ENCODE measurements around the gene TTC9C.
"Not testable (repeated sequence)": the region's sequence is repeated elsewhere in the genome, so short reads cannot be mapped to it uniquely, and the experiment has no call there.

TTC9C gene, protein sequence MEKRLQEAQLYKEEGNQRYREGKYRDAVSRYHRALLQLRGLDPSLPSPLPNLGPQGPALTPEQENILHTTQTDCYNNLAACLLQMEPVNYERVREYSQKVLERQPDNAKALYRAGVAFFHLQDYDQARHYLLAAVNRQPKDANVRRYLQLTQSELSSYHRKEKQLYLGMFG

DNA sequence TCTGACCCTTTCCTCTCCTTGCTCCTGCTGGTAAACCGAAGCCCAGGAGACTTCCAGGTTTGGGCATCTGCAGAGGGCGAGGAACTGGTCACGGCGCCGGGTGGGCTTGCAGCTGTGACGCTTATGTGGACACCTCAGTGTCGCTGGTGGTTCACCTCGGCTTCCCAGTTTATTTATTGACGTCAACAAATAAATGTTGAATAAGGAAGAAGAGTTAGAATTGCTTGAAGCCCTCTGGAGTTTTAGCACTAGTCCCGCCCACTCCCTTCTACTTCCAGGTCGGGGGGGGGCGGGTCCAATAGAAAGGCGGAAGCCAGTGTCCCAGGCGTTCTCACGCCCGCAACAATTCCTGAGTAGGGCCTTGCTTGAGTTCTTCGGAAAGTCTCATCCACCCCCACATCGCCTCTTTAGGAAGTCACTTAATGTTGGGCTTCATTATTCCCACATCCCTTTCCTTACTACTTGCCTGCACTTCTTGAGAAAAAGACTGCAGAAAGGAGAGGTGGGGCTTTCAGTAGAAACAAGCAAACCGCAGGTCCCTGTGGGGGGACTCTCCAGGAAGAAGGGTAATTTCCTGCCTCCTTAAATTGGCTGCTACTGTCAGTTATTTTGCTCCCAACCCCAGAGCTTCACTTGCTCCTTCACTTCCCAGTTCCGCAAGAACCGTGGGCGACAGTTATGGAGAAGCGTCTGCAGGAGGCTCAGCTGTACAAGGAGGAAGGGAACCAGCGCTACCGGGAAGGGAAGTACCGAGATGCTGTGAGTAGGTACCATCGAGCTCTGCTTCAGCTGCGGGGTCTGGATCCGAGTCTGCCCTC is at the start of gene TTC9C:
TTC9C (plus strand) TSS at position 316 of the 818 bp plus-strand sequence; CDS start at position 679, 363 bp downstream.
- in situ Hi-C loops (cut with MboI; ENCODE audit: low sequenced_read_pairs) = no loop called here

DNA sequence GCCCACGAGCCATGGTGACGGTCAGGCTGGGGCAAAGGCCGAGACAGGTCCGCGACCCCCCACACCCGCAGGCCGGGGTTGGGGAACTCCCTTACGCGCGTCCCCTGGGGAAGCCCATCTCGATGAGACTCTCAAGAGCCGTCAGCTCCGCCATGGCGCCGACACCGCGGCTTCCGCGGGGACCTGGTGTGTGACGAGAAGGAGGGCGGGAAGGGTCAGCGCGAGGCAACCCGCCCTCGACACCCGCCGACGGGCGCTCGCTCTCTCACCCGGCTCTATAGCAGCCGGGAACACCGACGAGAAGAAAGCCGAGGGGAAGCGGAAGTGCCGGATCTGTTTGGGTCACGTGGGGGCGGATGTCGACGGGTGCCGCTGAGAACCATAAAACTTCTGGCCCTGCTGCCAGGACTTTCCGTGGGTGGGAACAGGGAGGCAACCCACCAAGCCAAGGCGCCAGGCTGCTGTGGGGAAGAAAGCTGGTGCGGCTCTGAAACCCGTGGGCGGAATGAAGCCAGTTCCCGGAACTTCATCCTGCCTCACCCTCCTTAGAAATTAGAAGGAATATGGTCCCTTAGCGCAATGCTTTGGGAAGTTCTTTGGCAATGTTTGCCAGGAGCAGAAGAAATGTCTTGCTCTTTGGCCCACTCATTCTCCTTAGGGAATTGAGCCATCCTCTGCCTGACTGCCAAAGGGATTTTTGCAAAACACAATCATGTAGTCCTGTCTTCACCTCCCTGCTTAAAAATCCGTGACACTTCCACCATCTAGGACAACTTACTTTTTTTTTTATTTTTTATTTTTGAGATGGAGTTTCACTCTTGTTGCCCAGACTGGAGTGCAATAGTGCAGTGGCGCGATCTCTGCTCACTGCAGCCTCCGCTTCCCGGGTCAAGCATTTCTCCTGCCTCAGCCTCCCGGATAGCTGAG is 49.3 kb upstream of the TTC9C start, which contains the start of gene UBXN1:
UBXN1 (minus strand) TSS at position 304 of the 927 bp plus-strand sequence; CDS start at position 154, 150 bp downstream.
- in situ Hi-C loops (cut with MboI; ENCODE audit: low sequenced_read_pairs) = no loop called here

DNA sequence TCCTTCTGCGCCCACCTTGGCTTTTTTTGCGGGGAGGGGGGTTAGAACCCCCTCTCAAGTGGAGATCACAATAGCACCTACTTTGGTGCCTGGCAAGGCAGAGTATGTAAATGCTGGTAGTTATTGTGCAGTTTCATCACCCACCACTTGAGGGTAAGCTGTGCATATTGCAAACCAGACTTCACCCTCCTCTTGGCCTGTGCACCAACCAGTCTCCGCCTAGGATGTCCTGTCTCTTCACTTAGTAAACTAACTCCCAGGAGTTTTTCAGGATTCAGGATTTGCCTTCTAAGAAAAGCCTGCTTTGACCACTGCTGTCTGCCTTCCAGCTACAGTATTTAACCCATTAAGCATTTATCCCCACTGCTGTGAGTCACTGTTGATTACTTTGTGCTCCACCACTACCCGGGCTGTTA is 47.5 kb upstream of the TTC9C start:
- in situ Hi-C loops (cut with MboI; ENCODE audit: low sequenced_read_pairs) = no loop called here

DNA sequence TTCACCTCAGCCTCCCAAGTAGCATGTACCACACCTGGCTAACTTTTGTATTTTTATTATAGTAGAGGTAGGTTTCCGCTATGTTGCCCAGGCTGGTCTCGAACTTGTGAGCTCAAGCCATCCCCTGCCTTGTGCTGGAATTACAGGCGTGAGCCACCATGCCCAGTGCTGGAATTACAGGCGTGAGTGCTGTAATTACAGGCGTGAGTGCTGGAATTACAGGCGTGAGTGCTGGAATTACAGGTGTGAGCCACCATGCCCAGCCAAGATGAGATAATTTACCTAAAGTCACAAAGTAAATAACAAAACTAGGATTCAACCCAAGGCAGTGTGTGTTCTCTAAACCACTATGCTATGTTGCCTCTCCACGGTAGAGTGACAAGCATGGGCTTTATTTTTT is 45.8 kb upstream of the TTC9C start:
- in situ Hi-C loops (cut with MboI; ENCODE audit: low sequenced_read_pairs) = no loop called here

DNA sequence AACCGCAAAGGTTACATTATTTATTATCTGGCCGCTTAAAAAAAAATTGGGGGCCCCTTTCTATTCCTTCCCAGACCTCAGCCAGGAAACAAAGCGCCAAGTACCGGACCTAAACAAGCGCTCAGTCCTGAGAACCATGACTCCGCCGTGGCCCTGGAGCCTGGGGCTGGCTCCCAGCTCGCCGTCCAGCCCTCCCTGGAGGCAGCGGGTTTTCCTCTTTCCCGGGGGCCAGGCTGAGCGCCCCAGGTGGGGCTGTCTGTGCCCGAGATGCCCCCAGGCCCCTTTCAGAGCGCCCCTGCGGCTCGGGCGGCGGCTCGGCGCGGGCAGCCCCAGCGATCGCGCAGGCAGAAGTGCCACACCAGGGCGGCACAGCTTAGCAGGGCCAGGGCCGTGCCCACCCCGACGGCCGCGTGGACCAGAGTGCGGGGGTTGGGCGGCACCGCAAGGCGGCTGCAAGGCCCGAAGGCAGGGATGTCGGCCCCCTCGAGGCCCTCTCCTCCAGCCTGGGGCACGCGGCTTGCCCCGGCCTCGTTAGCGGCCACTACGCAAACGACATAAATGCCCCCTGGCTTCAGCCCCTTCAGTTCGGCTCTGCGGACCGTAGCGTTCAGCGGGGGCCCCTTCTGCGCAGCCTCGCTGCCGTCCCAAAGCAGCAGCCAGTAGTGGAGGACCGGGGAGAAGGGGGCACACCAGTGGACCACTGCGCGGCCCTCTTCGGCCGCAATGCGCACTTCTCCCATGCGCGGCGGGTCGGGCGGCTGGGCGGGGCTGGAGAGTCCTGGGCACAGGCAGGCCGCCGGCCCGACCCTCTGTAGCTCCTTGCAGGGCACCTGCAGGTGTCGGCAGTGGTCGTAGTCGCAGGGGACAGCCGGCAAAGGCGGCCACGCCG is 40.5 kb upstream of the TTC9C start:
- in situ Hi-C loops (cut with MboI; ENCODE audit: low sequenced_read_pairs) = no loop called here

DNA sequence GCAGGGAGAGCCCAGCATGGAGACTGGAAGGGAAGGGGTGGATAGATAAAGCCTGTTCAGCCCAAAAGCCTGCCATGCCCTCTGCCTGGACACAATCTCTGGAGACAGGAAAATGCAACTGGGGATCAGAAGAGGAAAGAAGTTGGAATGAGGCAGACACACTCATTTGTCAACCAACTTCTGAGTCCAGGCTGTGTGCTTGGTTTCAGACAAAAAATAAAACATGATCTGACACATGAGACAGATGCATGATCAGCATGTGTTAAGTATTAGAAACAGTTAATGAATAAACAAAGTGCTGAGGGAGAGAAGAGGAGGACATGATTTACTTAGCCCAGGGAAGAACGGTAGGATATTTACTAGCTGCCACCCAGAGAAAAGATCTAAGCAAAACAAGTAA is 39.8 kb upstream of the TTC9C start:
- in situ Hi-C loops (cut with MboI; ENCODE audit: low sequenced_read_pairs) = no loop called here

DNA sequence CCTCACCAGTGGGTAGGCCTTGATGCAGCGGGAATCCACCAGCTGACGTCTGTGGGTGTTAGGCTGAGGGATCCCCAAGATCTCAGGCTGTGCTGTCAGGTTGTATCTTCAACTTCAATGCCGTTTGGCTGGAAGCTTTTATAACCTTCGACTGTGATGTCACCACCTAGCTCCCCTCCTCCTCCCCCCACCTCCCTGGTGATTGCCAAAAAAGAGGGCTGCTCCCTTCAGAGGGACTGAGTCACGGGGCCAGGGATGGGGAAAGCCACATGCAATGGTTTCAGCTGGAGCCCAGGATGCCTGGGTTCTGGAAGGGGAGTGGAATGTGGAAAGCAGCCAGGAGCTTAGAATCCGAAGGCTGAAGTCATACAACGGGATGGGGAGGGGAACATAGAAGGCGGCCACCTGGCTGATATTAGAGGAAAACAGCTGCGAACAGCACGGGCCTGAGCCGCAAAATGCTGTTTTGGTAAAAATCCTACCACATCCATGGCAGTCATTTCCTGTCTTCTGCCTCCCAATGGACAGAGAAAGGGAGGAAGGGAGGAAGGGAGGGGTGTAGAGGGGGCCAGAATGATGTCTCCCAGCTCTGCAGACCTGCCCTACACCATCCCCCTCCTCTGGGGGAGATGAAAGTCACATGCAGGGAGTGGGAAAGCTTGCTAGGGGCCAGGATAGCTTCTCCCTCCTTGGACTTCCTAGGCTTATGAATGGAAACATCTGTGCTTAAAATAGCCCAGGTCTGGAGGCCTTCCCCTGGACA is 38.7 kb upstream of the TTC9C start, which contains the start of gene LRRN4CL:
LRRN4CL (minus strand) TSS at position 110 of the 763 bp plus-strand sequence. CDS start 1,022 bp downstream, outside the sequence.
- in situ Hi-C loops (cut with MboI; ENCODE audit: low sequenced_read_pairs) = loop anchor here (10.0 kb wide), 2 partner anchors 95 to 295 kb away; partner anchors contain the start of gene TUT1

DNA sequence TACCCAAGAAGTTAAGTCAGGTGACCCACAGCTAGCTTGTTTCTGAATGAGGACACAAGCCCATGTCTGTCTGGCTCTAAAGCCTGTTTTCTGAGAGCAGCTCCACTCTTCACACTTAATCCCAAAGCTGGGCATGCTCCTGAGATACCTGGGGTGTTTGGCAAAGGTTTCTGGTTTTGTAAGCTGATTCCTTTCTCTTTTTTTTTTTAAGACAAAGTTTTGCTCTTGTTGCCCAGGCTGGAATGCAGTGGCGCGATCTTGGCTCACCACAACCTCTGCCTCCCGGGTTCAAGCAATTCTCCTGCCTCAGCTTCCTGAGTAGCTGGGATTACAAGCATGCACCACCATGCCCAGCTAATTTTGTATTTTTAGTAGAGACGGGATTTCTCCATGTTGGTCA is 34.7 kb upstream of the TTC9C start:
- in situ Hi-C loops (cut with MboI; ENCODE audit: low sequenced_read_pairs) = loop anchor here (10.0 kb wide), 2 partner anchors 99 to 299 kb away; partner anchors contain the start of gene TUT1

DNA sequence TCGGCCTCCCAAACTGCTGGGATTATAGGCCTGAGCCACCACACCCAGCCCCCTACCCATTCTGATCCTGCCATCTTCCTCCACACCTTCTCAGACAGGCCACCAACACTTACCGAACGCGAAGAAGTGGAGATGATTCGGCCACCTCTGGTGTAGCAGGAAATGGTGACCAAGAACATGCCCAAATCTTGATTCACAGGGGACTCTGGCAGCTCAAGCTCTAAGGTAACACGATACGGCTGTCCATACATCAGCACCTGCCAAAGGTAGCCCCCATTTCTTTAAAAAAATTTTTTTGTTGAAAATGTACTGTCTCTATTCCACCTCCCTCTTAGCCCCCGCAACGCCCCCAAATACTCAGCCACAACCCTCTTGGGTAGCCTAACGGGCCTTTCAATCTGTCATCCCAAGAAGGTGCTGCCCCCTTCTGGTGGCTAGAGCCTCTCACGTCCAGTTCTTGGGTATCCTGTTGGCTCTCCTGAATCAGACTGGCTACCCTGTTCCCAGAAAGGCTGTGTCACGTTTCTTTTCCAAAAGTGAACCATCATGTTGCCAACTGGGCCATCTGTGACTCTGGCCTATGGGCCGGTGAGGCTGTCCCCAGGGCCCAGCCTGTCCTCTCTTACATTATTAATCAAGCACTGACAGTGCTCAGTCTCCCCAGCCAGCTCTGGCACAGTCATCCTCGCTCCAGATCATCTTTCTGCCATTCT is 33.7 kb upstream of the TTC9C start:
- in situ Hi-C loops (cut with MboI; ENCODE audit: low sequenced_read_pairs) = loop anchor here (10.0 kb wide), 2 partner anchors 100 to 300 kb away; partner anchors contain the start of gene TUT1

DNA sequence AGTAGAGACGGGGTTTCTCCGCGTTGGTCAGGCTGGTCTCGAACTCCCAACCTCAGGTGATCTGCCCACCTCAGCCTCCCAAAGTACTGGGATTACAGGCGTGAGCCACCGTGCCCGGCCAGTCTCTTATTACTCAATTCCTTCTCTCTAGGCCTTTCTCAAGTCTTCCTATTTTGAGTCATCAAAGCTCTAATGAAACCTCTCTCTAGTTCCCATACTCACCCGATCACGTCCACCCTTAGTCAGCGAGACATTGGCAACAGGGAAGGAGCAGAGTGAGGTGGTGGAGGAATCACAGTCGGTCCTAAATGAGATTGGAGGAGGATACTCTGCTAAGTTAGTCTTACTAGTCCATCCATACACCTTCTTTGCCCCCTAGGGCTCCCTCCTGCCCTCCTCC is 26.0 kb upstream of the TTC9C start:
- in situ Hi-C loops (cut with MboI; ENCODE audit: low sequenced_read_pairs) = no loop called here

DNA sequence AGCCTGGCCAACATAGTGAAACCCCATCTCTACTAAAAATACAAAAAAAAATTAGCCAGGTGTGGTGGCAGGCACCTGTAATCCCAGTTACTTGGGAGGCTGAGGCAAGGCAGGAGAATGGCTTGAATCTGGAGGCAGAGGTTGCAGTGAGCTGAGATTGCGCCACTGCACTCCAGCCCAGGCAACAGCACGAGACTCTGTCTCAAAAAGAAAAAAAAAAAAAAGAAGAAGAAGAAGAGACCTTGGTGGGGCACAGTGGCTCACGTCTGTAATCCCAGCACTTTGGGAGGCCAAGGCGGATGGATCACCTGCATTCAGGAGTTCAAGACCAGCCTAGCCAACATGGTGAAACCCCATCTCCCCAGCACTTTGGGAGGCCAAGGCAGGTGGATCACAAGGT is 24.4 kb upstream of the TTC9C start:
- in situ Hi-C loops (cut with MboI; ENCODE audit: low sequenced_read_pairs) = not testable (repeated sequence)

DNA sequence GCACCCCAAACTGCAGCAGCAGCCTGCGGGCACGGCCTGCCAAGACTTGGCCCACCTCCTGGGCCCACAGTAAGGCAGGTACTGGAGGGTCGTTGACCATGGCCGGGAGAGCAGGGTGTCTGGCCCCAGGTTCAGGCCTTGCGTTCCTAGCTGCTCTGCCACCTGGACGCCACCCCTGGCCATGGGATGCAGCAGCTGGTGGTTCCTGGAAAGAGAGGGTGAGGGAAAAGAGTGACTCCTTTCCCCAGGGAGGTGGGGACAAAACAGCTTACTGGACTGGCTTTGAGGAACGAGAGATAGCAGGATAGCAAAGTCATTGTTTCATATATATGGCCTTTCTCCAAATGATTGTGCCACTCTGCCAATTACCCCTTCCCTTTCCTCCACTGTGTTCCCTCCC is 22.9 kb upstream of the TTC9C start:
- in situ Hi-C loops (cut with MboI; ENCODE audit: low sequenced_read_pairs) = no loop called here

DNA sequence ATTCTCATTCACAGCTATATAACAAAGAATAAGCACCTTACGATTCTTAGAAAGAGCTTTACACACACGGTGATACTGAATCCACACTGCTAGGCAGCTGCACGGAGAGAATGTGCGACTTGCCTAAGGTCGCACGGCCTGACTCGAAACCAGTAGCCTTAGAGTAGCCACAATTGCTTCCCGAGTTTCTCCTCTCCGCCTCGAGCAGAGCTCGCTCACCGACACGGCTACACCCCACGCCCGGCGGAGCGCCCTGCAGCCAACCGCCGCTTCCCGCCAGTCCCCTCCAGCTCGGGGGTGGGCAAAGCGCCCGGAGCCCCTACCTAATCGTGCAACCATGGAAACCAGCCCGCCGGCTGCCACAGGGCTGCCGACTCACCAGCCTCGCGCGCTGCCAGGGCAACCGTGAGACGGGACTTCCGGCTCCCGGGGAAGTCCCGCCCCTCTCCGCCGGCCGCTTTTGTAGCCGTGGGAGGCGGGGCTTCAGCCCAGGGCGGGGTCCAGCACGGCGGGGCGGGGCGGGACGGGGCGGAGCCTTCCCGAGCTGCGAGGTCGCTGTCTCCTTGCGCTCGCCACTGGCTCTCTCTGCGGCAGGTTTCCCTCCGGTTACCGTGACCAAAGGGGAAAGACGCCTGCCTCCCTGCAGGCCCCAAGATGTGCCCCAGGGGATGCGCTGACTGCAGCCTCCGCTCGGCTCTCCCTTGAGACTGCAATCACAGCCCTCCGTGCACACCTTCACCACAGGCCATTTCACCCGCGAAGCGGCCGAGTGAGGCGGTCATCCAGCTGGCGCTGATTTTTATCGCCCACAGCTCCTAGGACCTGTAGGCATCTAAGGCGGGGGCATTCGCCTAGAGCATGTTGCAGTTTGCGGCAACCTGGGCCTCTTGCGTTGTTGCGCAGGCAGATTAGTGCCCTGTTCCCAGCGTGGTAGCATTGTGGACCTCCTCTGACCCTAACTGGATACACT is 22.1 kb upstream of the TTC9C start:
- in situ Hi-C loops (cut with MboI; ENCODE audit: low sequenced_read_pairs) = no loop called here

DNA sequence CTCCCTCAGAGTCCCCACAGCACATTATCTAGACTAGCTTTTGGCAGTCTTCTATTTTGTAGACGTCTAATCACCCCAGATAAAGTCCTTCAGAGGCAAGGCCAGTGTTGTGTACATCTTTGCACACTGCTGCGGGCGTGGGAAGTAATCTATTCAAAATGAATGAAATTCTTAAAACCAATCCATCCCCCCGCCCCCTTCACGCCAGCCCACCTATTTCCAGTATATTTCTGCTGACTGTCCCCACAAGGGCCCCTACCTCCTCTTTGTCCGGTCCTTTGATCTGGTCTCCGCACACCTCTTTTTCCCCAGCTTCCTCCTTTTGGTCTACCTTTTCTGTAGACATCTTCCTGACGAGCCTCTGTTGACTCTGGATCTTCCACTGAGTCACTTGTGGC is 21.4 kb upstream of the TTC9C start:
- in situ Hi-C loops (cut with MboI; ENCODE audit: low sequenced_read_pairs) = no loop called here

DNA sequence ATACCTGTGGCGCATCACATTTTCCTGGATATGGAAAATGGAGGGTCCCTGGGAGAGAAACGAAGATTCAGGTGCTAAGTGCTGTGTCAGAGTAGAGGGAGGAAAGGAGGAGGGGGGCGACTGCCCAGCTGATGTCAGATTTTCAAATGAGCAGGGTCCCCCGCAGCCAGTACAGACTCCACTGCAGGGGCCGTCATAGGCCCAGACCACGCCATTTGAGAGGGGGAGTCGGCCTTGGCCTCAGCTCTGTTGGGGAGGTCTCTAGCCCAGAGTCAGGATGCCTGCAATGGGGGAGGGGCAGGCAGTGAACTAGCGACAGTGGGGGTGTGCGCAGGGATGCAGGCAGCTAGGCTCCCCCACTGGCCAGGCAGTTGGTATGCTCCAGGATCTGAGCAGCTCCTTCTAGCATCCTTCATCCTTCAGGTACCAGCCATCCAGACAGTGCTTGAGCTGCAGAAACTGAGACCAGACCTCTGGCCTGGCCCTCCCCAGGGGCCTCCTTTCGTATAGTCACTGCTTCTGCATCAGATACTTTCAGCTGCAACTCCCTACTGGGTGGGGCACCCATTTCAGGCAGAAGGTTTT is 20.9 kb upstream of the TTC9C start, which contains the start of the genes BSCL2 and GNG3:
BSCL2 (minus strand) TSS at position 148 of the 585 bp plus-strand sequence. CDS start 229 bp downstream, outside the sequence.
GNG3 (plus strand) TSS at position 400 of the 585 bp plus-strand sequence. CDS start 620 bp downstream, outside the sequence.
- in situ Hi-C loops (cut with MboI; ENCODE audit: low sequenced_read_pairs) = no loop called here

DNA sequence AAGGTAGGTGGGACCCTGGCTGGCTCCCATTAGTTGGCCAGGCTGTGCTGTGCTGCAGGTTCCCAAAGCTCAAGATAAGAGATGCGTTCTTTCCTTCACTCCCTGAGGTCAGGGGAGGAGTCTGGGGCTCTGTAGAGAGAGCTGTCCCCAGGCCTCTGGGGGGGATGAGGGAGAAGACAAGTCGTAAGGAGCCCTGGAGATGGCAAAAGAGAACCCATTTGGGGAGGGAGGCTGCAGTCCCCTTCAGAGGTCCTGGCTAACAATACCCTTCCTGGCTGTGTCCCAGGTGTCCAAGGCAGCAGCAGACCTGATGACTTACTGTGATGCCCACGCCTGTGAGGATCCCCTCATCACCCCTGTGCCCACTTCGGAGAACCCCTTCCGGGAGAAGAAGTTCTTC is 19.9 kb upstream of the TTC9C start:
- in situ Hi-C loops (cut with MboI; ENCODE audit: low sequenced_read_pairs) = no loop called here

DNA sequence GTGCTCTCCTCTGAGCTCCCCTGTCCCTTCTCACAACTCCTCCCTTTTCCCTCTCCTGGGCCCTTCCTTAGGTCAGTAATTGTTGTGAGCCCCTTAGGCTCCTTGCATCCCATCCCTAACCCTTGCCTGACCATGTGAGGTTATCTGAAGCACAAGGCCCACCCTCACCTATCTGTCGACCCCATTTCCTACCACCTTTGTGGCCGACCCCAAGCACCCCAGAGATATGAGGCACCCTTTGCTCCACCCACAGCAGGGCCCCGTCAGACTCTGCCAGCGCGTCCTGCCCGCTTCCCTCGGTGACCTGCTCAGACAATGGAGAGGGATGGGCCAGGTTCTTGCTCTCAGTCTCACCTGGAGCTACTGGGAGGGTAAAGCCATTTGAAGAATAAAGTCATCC is 19.5 kb upstream of the TTC9C start:
- in situ Hi-C loops (cut with MboI; ENCODE audit: low sequenced_read_pairs) = no loop called here

Measured in HL-60/S4 (cell line).